ENCODE measurements around the gene PRRG1. TPM values are rescaled to one million over a fixed set of nuclear protein-coding genes. Genes with fewer than 3 reads are reported as not detected.

The PRRG1 gene
- total RNA-seq, 1 donor, result 19.0 TPM

Other genes starting within 250 kb of the PRRG1 start
- 0.32 and 0.43 TPM in 2 replicates for gene LANCL3, start 222.3 kb downstream of the PRRG1 start, total RNA-seq

Measured in fibroblast of villous mesenchyme (primary cell).